ENCODE measurements around the gene RIC3. TPM values are rescaled to one million over a fixed set of nuclear protein-coding genes. Genes with fewer than 3 reads are reported as not detected.

Gene RIC3
- total RNA-seq, 4 donors from 2014 or later = 3.6 to 12.0 (median 8.2) TPM

DNA sequence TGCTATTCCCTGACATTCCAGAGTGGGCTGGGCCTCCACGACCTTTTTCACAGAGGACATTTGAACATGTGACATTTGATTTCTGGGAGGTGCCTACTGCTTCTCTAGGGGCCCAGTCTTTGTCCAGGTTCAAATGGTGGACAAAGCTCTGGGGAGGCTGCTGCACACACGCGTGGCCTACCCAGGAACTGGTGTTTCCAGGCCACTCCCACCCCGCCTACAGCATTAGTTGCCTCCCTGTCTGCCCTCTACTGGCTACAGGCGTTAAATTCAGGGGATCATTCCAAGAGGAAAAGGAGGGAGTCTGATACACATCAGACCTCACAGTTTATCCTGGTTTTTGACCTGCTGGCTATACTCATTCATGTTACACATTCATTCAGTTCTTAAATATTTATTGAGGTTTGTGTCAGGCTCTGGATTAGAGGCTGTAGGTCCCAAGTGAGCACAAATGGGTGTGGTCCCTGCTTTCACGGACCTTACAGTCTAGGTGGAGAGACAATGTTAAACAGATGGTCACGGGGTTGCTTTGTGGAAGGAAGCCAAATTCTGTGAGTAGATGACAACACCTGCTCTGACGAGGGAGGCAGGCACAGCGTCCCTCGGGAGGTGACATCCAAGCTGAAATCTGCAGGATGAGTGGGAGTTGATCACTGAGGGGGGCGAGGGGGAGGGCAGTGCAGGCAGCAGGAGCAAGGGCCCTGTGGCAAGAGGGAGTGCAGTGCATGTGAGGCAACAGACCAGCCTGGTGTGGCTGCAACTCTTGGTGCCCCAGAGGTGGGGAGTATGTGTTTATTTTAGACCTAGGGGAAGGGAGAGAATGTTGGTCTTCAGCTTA, 76.0 kb downstream of the RIC3 start:
- ATAC-seq (ENCODE audit: low FRiP score) = peak; percentile 41
- no peak for DNase-seq (ENCODE audit: low spot score)
- TF ChIP-seq, protein P1, sequence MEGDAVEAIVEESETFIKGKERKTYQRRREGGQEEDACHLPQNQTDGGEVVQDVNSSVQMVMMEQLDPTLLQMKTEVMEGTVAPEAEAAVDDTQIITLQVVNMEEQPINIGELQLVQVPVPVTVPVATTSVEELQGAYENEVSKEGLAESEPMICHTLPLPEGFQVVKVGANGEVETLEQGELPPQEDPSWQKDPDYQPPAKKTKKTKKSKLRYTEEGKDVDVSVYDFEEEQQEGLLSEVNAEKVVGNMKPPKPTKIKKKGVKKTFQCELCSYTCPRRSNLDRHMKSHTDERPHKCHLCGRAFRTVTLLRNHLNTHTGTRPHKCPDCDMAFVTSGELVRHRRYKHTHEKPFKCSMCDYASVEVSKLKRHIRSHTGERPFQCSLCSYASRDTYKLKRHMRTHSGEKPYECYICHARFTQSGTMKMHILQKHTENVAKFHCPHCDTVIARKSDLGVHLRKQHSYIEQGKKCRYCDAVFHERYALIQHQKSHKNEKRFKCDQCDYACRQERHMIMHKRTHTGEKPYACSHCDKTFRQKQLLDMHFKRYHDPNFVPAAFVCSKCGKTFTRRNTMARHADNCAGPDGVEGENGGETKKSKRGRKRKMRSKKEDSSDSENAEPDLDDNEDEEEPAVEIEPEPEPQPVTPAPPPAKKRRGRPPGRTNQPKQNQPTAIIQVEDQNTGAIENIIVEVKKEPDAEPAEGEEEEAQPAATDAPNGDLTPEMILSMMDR (IDR thresholded peaks at IDR 0.05) = no peak

DNA sequence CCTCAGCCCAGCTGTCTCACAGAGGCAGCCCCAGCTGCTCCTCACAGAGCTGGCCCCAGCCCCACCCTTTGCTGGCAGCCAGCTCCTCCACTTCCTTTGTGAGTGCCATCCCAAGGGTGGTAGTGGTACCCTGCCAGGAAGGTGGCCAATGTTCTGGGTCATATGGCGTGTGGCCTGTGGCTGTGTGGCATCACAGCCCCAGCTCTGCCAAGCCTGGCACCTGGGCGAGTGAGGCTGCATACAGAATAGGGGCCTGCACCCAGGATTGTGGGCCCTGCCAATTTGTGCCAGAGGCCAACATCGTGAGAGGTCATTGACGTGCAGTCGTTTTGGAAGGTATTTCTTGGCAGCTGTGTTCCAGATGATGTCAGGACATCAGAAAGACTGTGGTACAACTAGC, 77.1 kb downstream of the RIC3 start:
- ATAC-seq (ENCODE audit: low FRiP score) (no peak), DNase-seq (ENCODE audit: low spot score) (no peak)
- TF ChIP-seq, protein P1 (IDR thresholded peaks at IDR 0.05) = no peak

DNA sequence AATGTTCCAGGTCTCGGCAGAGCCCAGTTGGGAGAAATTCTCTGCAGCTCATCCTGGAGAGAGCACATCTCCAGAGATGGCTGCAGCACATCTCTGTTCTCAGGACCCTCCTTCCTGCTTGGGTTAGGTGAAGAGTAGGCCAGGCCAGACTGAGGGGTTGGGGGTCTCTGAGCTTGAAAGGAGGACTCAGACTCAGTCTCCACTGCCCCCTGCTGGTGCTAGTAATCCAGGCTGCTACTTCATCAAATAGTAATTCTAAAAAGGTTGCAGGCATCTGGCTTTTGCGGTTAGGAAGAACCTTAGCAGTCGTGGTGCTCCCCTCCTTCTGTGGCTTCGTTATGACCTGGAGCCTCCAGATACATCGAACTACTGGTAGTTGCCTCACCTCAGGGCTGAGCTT, 78.1 kb downstream of the RIC3 start:
- TF ChIP-seq, protein P1 (IDR thresholded peaks at IDR 0.05) = no peak
- DNase-seq (ENCODE audit: low spot score) (no peak), ATAC-seq (ENCODE audit: low FRiP score) (no peak)

DNA sequence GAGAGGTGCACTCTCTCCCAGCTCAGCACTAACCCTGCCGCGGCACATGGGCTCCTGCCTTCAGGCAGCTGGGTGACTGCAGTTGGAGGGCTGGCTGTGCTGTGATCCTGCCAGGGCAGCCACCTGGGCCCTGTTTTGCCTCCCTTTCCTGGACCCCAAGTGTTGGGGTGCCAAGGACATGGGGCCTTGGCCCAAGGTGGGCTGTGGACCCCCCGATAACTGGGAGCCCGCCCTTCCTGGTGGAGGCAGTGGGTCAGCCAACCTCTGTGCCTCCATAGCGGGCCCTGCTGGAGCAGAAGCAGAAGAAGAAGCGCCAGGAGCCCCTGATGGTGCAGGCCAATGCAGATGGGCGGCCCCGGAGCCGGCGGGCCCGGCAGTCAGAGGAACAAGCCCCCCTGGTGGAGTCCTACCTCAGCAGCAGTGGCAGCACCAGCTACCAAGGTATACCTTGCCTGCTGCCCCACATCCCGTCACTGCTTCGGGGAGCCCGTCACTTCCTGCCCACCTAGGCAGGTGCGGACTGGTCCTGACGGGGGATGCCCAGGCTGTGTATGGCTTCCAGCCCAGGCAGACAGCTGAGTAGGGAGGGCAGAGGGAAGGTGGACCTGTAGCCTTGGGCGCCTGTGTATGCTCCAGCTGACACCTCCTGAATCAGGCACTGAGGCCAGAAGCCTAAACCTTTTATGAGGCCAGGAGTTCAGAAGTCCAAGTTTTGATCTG, 78.9 kb downstream of the RIC3 start:
- no peak for DNase-seq (ENCODE audit: low spot score)
- ATAC-seq (ENCODE audit: low FRiP score) = no peak
- TF ChIP-seq, protein P1 (IDR thresholded peaks at IDR 0.05) = no peak

DNA sequence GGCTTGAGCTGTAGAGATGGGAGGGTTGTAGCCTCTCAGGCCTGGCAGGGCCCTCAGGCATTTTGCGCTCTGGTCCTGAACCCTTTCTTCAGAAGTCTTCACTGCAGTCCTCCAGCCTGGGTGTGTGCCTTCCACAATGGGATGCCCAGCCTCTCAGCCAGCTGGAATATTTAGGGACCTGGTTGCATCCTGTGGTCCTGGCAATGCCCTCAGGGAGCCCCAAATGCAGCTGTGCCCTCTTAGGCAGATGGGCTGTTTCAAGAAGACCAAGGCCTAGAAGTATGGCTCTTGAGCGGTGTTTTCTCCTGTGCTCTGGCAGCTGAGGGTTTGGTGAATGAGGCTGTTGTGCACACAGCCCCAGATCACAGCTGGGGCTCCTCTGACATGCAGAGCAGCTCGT, 81.1 kb downstream of the RIC3 start:
- TF ChIP-seq, protein P1 (IDR thresholded peaks at IDR 0.05) = no peak
- ATAC-seq (ENCODE audit: low FRiP score) (no peak), DNase-seq (ENCODE audit: low spot score) (no peak)

DNA sequence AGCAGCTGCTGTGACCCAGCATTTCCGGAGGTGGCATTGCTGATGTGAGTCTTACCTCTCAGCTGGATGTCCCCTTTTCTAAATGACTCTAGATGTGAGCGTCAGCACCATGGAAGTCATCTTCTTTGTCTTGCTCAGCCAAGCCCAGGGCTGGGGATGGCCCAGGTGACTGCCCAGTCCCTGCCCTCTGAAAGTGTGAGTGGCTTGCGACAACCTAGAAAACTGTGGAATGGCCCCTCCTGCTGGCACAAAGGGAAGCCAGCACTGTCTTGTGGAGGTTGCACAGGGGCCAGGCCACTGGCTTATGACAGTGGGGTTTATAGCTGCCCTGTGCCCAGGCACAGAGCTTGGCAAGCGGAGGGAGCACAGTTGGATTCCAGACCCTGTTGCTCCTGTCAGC, 81.6 kb downstream of the RIC3 start:
- TF ChIP-seq, protein P1 (IDR thresholded peaks at IDR 0.05) = no peak
- no peak for DNase-seq (ENCODE audit: low spot score)
- no peak for ATAC-seq (ENCODE audit: low FRiP score)
